H1 (cell line): ENCODE measurements around the gene KCP. TPM values are rescaled to one million over a fixed set of nuclear protein-coding genes. Genes with fewer than 3 reads are reported as not detected.

Source experiments
- CTCF ChIA-PET: fragments of 300-600 bp; sonication (Branson Sonifier 250); formaldehyde crosslinking; loops from one replicate; lab custom pipeline; 2021; ENCODE audit not compliant: partially characterized antibody; lab: Charles Lee
- POLR2A ChIA-PET: fragments of 300-600 bp; sonication (Branson Sonifier 250); formaldehyde crosslinking; loops from one replicate; lab custom pipeline; 2021; ENCODE audit warnings: inconsistent platforms; ENCODE audit not compliant: partially characterized antibody; lab: Charles Lee
- DNase-seq, 2 experiments: peaks; one replicate each; pipeline versions ENCODE4 v3.0.0 to v3.0.0-alpha.2; 2010 to 2022; ENCODE audit warnings: low spot score in 2 of 2, low read depth in 1 of 2, mixed read lengths in 1 of 2
- FAIRE-seq: peaks from 2 replicates; lab custom pipeline; 2011; peaks lifted over from hg19 to GRCh38; lab: Jason Lieb, UNC
- H2AFZ ChIP-seq: 2 replicates; pipeline ENCODE4 v1.8.1; 2012; ENCODE audit warnings: low read length, inconsistent platforms
- H2AK5ac ChIP-seq: 2 replicates; pipeline ENCODE4 v1.6.1; 2013; ENCODE audit warnings: low read depth, low read length
- H2BK120ac ChIP-seq: replicated peaks from 2 replicates; pipeline ENCODE3; 2013; ENCODE audit warnings: low read depth, low read length, inconsistent platforms
- H2BK12ac ChIP-seq: 2 replicates; pipeline ENCODE4 v1.6.1; 2013; ENCODE audit warnings: low read depth, low read length
- H2BK15ac ChIP-seq: 2 replicates; pipeline ENCODE4 v1.6.1; 2013; ENCODE audit warnings: low read length
- H2BK20ac ChIP-seq: 2 replicates; pipeline ENCODE4 v1.6.1; 2013; ENCODE audit warnings: low read length
- H2BK5ac ChIP-seq: 2 replicates; pipeline ENCODE4 v1.6.1; 2013; ENCODE audit warnings: low read depth, low read length
- H3K14ac ChIP-seq: 2 replicates; pipeline ENCODE4 v1.6.1; 2013; ENCODE audit warnings: inconsistent platforms; ENCODE audit not compliant: insufficient read length
- H3K18ac ChIP-seq: 2 replicates; pipeline ENCODE4 v1.6.1; 2013; ENCODE audit warnings: low read length; ENCODE audit errors: extremely low read depth
- H3K23ac ChIP-seq: 2 replicates; pipeline ENCODE4 v1.6.1; 2013; ENCODE audit warnings: inconsistent platforms; ENCODE audit not compliant: insufficient read length
- H3K23me2 ChIP-seq: 2 replicates; pipeline ENCODE4 v1.6.1; 2013; ENCODE audit warnings: low read depth, low read length
- H3K27ac ChIP-seq: 2 replicates; pipeline ENCODE4 v1.6.1; 2011; ENCODE audit warnings: low read depth, low read length, inconsistent platforms
- H3K27me3 ChIP-seq, 4 experiments: replicated peaks in 1 of 4; 1 replicate in 1 of 4; 2 replicates in 3 of 4; pipeline versions ENCODE4 v1.6.1 to v1.8.1; 2011 to 2013; ENCODE audit warnings: low read length in 3 of 4, mild to moderate bottlenecking in 3 of 4, inconsistent platforms in 2 of 4, mixed read lengths in 2 of 4, moderate library complexity in 1 of 4; ENCODE audit not compliant: control insufficient read depth in 3 of 4, insufficient read depth in 3 of 4; ENCODE audit errors: extremely low read depth in 1 of 4
- H3K36me3 ChIP-seq, 4 experiments: 2 replicates each; pipeline versions ENCODE4 v1.6.1 to v1.8.1; 2011 to 2013; ENCODE audit warnings: mild to moderate bottlenecking in 4 of 4, low read length in 3 of 4, moderate library complexity in 2 of 4, control low read depth in 1 of 4, inconsistent platforms in 1 of 4; ENCODE audit not compliant: insufficient read depth in 4 of 4, control insufficient read depth in 2 of 4
- H3K4ac ChIP-seq: replicated peaks from 2 replicates; pipeline ENCODE3; 2013; ENCODE audit warnings: low read length, low read depth, mixed read lengths, inconsistent platforms; ENCODE audit not compliant: insufficient read length
- H3K4me1 ChIP-seq, 4 experiments: replicated peaks in 1 of 4; 1 replicate in 1 of 4; 2 replicates in 3 of 4; pipeline versions ENCODE4 v1.6.1 to v1.8.1; 2011 to 2013; ENCODE audit warnings: low read length in 3 of 4, inconsistent platforms in 2 of 4, mixed read lengths in 1 of 4; ENCODE audit not compliant: insufficient read depth in 4 of 4, control insufficient read depth in 3 of 4
- H3K4me2 ChIP-seq, 2 experiments: 2 replicates each; pipeline versions ENCODE4 v1.6.1 to v1.8.1; 2011 to 2013; ENCODE audit warnings: low read depth in 2 of 2, low read length in 2 of 2, control low read depth in 1 of 2, inconsistent platforms in 1 of 2, mild to moderate bottlenecking in 1 of 2; ENCODE audit not compliant: insufficient read depth in 1 of 2
- H3K4me3 ChIP-seq, 4 experiments: fragments of 200-600, 300-600 bp in 1 of 4; sonication (generic), shearing (Covaris generic), sonication (Bioruptor Twin) in 1 of 4; 2 replicates each; pipeline versions ENCODE4 v1.5.1 to v1.8.1; 2011 to 2016; ENCODE audit warnings: low read length in 4 of 4, low read depth in 3 of 4, control low read depth in 2 of 4, inconsistent platforms in 2 of 4, mild to moderate bottlenecking in 2 of 4, mixed read lengths in 1 of 4, moderate library complexity in 1 of 4; ENCODE audit not compliant: insufficient read depth in 2 of 4; ENCODE audit errors: extremely low read depth in 1 of 4
- H3K56ac ChIP-seq: replicated peaks from 2 replicates; pipeline ENCODE3; 2013; ENCODE audit warnings: low read depth, mild to moderate bottlenecking, mixed read lengths, low read length, inconsistent platforms; ENCODE audit not compliant: insufficient read length
- H3K79me1 ChIP-seq: 2 replicates; pipeline ENCODE4 v1.6.1; 2013; ENCODE audit warnings: low read depth, low read length, control low read depth
- H3K79me2 ChIP-seq, 2 experiments: 2 replicates each; pipeline versions ENCODE4 v1.6.1 to v1.8.1; 2012 to 2013; ENCODE audit warnings: low read length in 2 of 2, mild to moderate bottlenecking in 2 of 2, inconsistent platforms in 1 of 2; ENCODE audit not compliant: insufficient read depth in 2 of 2, control insufficient read depth in 1 of 2
- H3K9ac ChIP-seq, 4 experiments: replicated peaks in 1 of 4; 1 replicate in 1 of 4; 2 replicates in 3 of 4; pipeline versions ENCODE4 v1.6.1 to v1.8.1; 2011 to 2013; ENCODE audit warnings: low read depth in 3 of 4, low read length in 3 of 4, control low read depth in 2 of 4, mild to moderate bottlenecking in 2 of 4, moderate library complexity in 2 of 4, inconsistent platforms in 1 of 4; ENCODE audit errors: extremely low read depth in 1 of 4
- H3K9me3 ChIP-seq, 2 experiments: 2 replicates each; pipeline versions ENCODE4 v1.6.1 to v1.8.1; 2012 to 2013; ENCODE audit warnings: mild to moderate bottlenecking in 2 of 2, moderate library complexity in 2 of 2, control low read depth in 1 of 2, inconsistent platforms in 1 of 2, low read depth in 1 of 2, low read length in 1 of 2, mixed read lengths in 1 of 2; ENCODE audit not compliant: insufficient read depth in 2 of 2
- H4K20me1 ChIP-seq, 2 experiments: replicated peaks in 1 of 2; 2 replicates each; pipeline versions ENCODE3 to v1.8.1; 2011 to 2013; ENCODE audit warnings: inconsistent platforms in 2 of 2, low read length in 2 of 2, mild to moderate bottlenecking in 1 of 2; ENCODE audit not compliant: insufficient read depth in 2 of 2, control insufficient read depth in 1 of 2
- H4K5ac ChIP-seq: 2 replicates; pipeline ENCODE4 v1.6.1; 2013; ENCODE audit warnings: low read length, low read depth, mixed read lengths, inconsistent platforms; ENCODE audit not compliant: insufficient read length
- H4K8ac ChIP-seq: 2 replicates; pipeline ENCODE4 v1.8.0; 2013; ENCODE audit warnings: mild to moderate bottlenecking, moderate library complexity, low read length, inconsistent platforms; ENCODE audit not compliant: insufficient read depth; ENCODE audit errors: extremely low read depth
- H4K91ac ChIP-seq: replicated peaks from 2 replicates; pipeline ENCODE3; 2013; ENCODE audit warnings: low read length, mixed read lengths, inconsistent platforms; ENCODE audit not compliant: insufficient read length
- EZH2 ChIP-seq: fragments of 200-600 bp; sonication (generic); IDR thresholded peaks from 2 replicates; pipeline ENCODE4 v1.7.1; 2012; ENCODE audit warnings: low read depth, mild to moderate bottlenecking, moderate library complexity, low read length, inconsistent platforms; ENCODE audit not compliant: severe bottlenecking
- WGBS, 2 experiments: shearing (Covaris generic) in 1 of 2; methylation state at CpG; one replicate each; pipeline versions ENCODE4 v1.1.6 to v1.1.7; 2013 to 2015; ENCODE audit warnings: low lambda C conversion rate in 2 of 2, mixed read lengths in 2 of 2, inconsistent platforms in 1 of 2, low coverage in 1 of 2, missing lambda C conversion rate in 1 of 2; ENCODE audit not compliant: insufficient replicate concordance in 2 of 2, insufficient coverage in 1 of 2, insufficient read length in 1 of 2; ENCODE audit errors: extremely low coverage in 1 of 2, missing lambda C conversion rate in 1 of 2; 5-methylcytosine and 5-hydroxymethylcytosine counted together
- polyA plus RNA-seq, 7 experiments: library from polyadenylated mRNA; depleted of rRNA in 3 of 7; stranded (reverse) in 5 of 7; unstranded in 2 of 7; fragments of >200 nt in 5 of 7; fragments of 200-250 nt in 2 of 7; gene quantifications; 1 replicate in 5 of 7; 2 replicates in 1 of 7; 4 replicates in 1 of 7; pipeline versions ENCODE4 v1.2.1 to v1.2.3, GENCODE V29; 2011 to 2013; ENCODE audit warnings: missing spikeins in 2 of 7, mixed read lengths in 2 of 7
- total RNA-seq: library from RNA; stranded (reverse); fragmentation: NEBNext Ultra II Directional; extraction: Animal tissue kit (Norgen Biotek cat#: 25700); gene quantifications from 2 replicates; pipeline ENCODE4 v1.2.1, GENCODE V29; 2021

The KCP gene
- total and polyA plus RNA-seq, 2 of the 8 experiments (the other 6 are each of a cell fraction or from before 2014, with no cell fraction given) = 1.3 to 2.0 TPM

- CTCF ChIA-PET = interaction anchor here (0.8 to 1.4 kb wide), 2 partner anchors 13 to 61 kb away, joined by 3 to 5 read pairs; no protein-coding TSS in a partner anchor
- H2BK120ac ChIP-seq = no peak overlapping the region
- H3K79me2 ChIP-seq = no peaks in the 10 kb centered on the region
- H2AFZ ChIP-seq = no peak overlapping the region
- no peak overlapping the region for H2BK15ac ChIP-seq
- H4K5ac ChIP-seq = no peak overlapping the region
- H3K23ac ChIP-seq = no peak overlapping the region
- H3K4ac ChIP-seq = no peak overlapping the region
- no peak for FAIRE-seq
- H3K4me2 ChIP-seq = no peak overlapping the region
- no peaks in the 10 kb centered on the region for H3K27me3 ChIP-seq
- H3K9me3 ChIP-seq = no peaks in the 10 kb centered on the region
- no peak overlapping the region for H4K8ac ChIP-seq
- H3K18ac ChIP-seq = no peak overlapping the region
- H2BK5ac ChIP-seq = no peak overlapping the region
- H4K20me1 ChIP-seq = no peaks in the 10 kb centered on the region
- H3K79me1 ChIP-seq = no peaks in the 10 kb centered on the region
- H3K27ac ChIP-seq = no peak overlapping the region
- peaks cover 0 to 8% (median 4%) of the 10 kb centered on the region in 4 experiments; a peak in 5 of 7 replicates for H3K4me1 ChIP-seq
- H3K56ac ChIP-seq = no peak overlapping the region
- no peaks in the 10 kb centered on the region for H3K36me3 ChIP-seq
- no peaks in the 10 kb centered on the region for H3K23me2 ChIP-seq
- H2BK20ac ChIP-seq = no peak overlapping the region
- H3K14ac ChIP-seq = no peak overlapping the region
- H3K4me3 ChIP-seq = no peak overlapping the region
- H2BK12ac ChIP-seq = no peak overlapping the region
- WGBS, 2 experiments = 91% methylated on average over 3 of the region's 3 CpGs; no CpG with 5 or more reads in 1 of the 2 experiments
- no peak for DNase-seq
- H2AK5ac ChIP-seq = no peak overlapping the region
- H3K9ac ChIP-seq = no peak overlapping the region
- POLR2A ChIA-PET = interaction anchor here (0.7 kb wide), 1 partner anchor 8 kb away, joined by 3 read pairs; no protein-coding TSS in a partner anchor
- no peak overlapping the region for H4K91ac ChIP-seq
- no peak for TF ChIP-seq EZH2
- TF ChIP-seq, all 59 proteins: peak for 0
Observed at GRCh38 chr7:128855559-128855958, 55.0 kb downstream of the KCP start.
